ENCODE measurements around the gene CCDC91.

- TF ChIP-seq BCL11B (tag by site-specific recombination; IDR thresholded peaks at IDR 0.05; ENCODE audit: low read depth) (no peak), ZSCAN30 (tag by site-specific recombination; IDR thresholded peaks at IDR 0.05) (no peak), ZBTB21 (tag by site-specific recombination; IDR thresholded peaks at IDR 0.05) (no peak), ZNF488 (tag by site-specific recombination; IDR thresholded peaks at IDR 0.05) (no peak), PRDM1 (tag by site-specific recombination; IDR thresholded peaks at IDR 0.05) (no peak)
- TF ChIP-seq, protein P1, sequence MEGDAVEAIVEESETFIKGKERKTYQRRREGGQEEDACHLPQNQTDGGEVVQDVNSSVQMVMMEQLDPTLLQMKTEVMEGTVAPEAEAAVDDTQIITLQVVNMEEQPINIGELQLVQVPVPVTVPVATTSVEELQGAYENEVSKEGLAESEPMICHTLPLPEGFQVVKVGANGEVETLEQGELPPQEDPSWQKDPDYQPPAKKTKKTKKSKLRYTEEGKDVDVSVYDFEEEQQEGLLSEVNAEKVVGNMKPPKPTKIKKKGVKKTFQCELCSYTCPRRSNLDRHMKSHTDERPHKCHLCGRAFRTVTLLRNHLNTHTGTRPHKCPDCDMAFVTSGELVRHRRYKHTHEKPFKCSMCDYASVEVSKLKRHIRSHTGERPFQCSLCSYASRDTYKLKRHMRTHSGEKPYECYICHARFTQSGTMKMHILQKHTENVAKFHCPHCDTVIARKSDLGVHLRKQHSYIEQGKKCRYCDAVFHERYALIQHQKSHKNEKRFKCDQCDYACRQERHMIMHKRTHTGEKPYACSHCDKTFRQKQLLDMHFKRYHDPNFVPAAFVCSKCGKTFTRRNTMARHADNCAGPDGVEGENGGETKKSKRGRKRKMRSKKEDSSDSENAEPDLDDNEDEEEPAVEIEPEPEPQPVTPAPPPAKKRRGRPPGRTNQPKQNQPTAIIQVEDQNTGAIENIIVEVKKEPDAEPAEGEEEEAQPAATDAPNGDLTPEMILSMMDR (tag by site-specific recombination; IDR thresholded peaks at IDR 0.05), result no peak
Observed at GRCh38 chr12:28446031-28446430, 255.8 kb downstream of the CCDC91 start.

Data from HEK293 (cell line).